Endodermal cell (in vitro differentiated cells): ENCODE data around the gene FETUB. TPM values are rescaled to one million over a fixed set of nuclear protein-coding genes. Genes with fewer than 3 reads are reported as not detected.

Experiments used
- DNase-seq: peaks from one replicate; pipeline ENCODE4 v3.0.0-alpha.2; 2017
- H3K27ac ChIP-seq: 2 replicates; pipeline ENCODE4 v1.5.1; 2013; ENCODE audit warnings: mild to moderate bottlenecking, low read depth, low read length, moderate library complexity
- H3K27me3 ChIP-seq: 2 replicates; pipeline ENCODE4 v1.6.1; 2013; ENCODE audit warnings: mild to moderate bottlenecking, low read length, moderate library complexity; ENCODE audit not compliant: insufficient read depth, control insufficient read depth, poor library complexity, severe bottlenecking
- H3K36me3 ChIP-seq: 2 replicates; pipeline ENCODE4 v1.7.0; 2013; ENCODE audit warnings: mild to moderate bottlenecking, low read length, moderate library complexity; ENCODE audit not compliant: control insufficient read depth, insufficient read depth
- H3K4me1 ChIP-seq: one replicate; pipeline ENCODE4 v1.7.0; 2013; ENCODE audit warnings: low read length; ENCODE audit not compliant: control insufficient read depth, insufficient read depth
- H3K4me3 ChIP-seq: 2 replicates; pipeline ENCODE4 v1.5.1; 2013; ENCODE audit warnings: mild to moderate bottlenecking, low read length, moderate library complexity
- H3K9ac ChIP-seq: 2 replicates; pipeline ENCODE4 v1.6.1; 2013; ENCODE audit warnings: mild to moderate bottlenecking, low read length, moderate library complexity; ENCODE audit not compliant: poor library complexity, severe bottlenecking; ENCODE audit errors: extremely low read depth
- H3K9me3 ChIP-seq: 2 replicates; pipeline ENCODE4 v1.6.1; 2013; ENCODE audit warnings: mild to moderate bottlenecking, low read length, moderate library complexity; ENCODE audit not compliant: control insufficient read depth
- H3K27ac Mint-ChIP-seq: 2 replicates; pipeline ENCODE4 v1.8.0; 2020; ENCODE audit warnings: mixed read lengths
- H3K27me3 Mint-ChIP-seq: 2 replicates; pipeline ENCODE4 v1.8.0; 2021; ENCODE audit warnings: mild to moderate bottlenecking, mixed read lengths; ENCODE audit not compliant: insufficient read depth
- H3K36me3 Mint-ChIP-seq: 2 replicates; pipeline ENCODE4 v1.8.0; 2020; ENCODE audit warnings: low read depth, mixed read lengths
- H3K4me1 Mint-ChIP-seq: 2 replicates; pipeline ENCODE4 v1.8.0; 2020; ENCODE audit warnings: mixed read lengths
- H3K4me3 Mint-ChIP-seq: 2 replicates; pipeline ENCODE4 v1.8.0; 2020; ENCODE audit warnings: mild to moderate bottlenecking, moderate library complexity, mixed read lengths
- H3K9me3 Mint-ChIP-seq: 2 replicates; pipeline ENCODE4 v1.8.0; 2020; ENCODE audit warnings: mild to moderate bottlenecking, mixed read lengths
- WGBS, 2 experiments: methylation state at CpG; one replicate each; pipeline versions ENCODE4 v1.1.5 to v1.1.7; 2013; ENCODE audit warnings: missing lambda C conversion rate in 2 of 2, mixed read lengths in 1 of 2; ENCODE audit not compliant: insufficient coverage in 1 of 2, insufficient read length in 1 of 2; 5-methylcytosine and 5-hydroxymethylcytosine counted together
- long read RNA-seq, 4 experiments: library from polyadenylated mRNA in 2 of 4; library from RNA in 1 of 4; library from capped mRNA in 1 of 4; stranded (forward) in 3 of 4; unstranded in 1 of 4; transcript quantifications; one replicate each; pipeline ENCODE4 v2.0.0, GENCODE V29; 2020 to 2021; ENCODE audit warnings: inconsistent platforms in 1 of 4
- polyA plus RNA-seq, 2 experiments: library from polyadenylated mRNA; stranded (reverse); fragments of 50-300 nt; gene quantifications; one replicate each; pipeline ENCODE4 v1.2.3, GENCODE V29; 2013
- total RNA-seq, 2 donors: library from RNA; stranded (reverse); fragmentation: NEBNext Ultra II Directional in 1 of 2; extraction: Animal tissue kit (Norgen Biotek cat#: 25700) in 1 of 2; gene quantifications; 2 replicates in 1 of 2; 3 replicates in 1 of 2; pipeline ENCODE4 v1.2.1, GENCODE V29; 2021
- TF ChIP-seq, protein P1 (sequence below): fragments of 200-600 bp; sonication (generic); conservative IDR thresholded peaks from 2 replicates; pipeline ENCODE4 v1.5.0; 2021; ENCODE audit warnings: antibody characterized with exemption, mild to moderate bottlenecking

FETUB gene, protein sequence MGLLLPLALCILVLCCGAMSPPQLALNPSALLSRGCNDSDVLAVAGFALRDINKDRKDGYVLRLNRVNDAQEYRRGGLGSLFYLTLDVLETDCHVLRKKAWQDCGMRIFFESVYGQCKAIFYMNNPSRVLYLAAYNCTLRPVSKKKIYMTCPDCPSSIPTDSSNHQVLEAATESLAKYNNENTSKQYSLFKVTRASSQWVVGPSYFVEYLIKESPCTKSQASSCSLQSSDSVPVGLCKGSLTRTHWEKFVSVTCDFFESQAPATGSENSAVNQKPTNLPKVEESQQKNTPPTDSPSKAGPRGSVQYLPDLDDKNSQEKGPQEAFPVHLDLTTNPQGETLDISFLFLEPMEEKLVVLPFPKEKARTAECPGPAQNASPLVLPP
- not detected for total RNA-seq
- polyA plus RNA-seq (2013, experiment 1 of 2): not detected
- polyA plus RNA-seq (2013, experiment 2 of 2): not detected
- long read RNA-seq, experiment 1: 0 reads
- long read RNA-seq, experiment 2: 0 reads
- long read RNA-seq, experiment 3: 0 reads
- long read RNA-seq, experiment 4: 0 reads

DNA sequence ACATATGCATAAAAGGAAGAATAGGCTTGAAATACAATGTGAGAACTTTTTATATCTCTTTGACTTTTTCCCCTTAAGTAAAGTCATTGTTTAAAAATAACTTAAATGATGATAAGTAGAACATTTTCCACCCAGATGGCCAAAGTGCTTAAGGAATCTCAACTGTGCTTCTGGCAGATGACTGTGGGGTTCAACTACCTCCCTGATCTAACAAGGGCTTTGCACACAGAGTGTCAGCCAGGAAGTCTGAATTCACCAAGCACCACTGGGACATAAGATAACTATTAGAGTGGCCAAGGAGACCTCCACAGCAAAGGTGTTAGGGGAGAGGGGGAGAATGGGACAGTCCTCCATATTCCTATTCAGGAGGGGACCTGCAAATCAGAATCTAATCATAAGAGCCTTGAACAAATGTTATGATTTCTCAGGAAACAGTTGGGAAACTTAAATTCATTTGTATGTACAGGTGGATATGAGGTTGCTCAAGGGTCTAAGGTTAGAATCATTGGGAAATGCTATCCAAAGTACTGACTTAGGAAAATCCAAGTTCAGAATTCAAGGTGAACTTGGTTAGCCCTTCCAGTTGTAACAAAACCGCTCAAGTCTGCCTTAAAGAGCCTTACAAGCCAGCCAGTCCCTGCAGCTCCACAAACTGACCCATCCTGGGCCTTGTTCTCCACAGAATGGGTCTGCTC is at the start of gene FETUB:
Gene FETUB (plus strand): TSS at position 622 of the 695 bp plus-strand sequence. CDS start 62 bp downstream, at position 684.
- no peak within 1 kb of the TSS for H3K27ac Mint-ChIP-seq
- H3K27me3 Mint-ChIP-seq: peaks cover 28% of the 10 kb centered on the region
- H3K36me3 Mint-ChIP-seq: no peaks in the 10 kb centered on the region
- TF ChIP-seq, protein P1, sequence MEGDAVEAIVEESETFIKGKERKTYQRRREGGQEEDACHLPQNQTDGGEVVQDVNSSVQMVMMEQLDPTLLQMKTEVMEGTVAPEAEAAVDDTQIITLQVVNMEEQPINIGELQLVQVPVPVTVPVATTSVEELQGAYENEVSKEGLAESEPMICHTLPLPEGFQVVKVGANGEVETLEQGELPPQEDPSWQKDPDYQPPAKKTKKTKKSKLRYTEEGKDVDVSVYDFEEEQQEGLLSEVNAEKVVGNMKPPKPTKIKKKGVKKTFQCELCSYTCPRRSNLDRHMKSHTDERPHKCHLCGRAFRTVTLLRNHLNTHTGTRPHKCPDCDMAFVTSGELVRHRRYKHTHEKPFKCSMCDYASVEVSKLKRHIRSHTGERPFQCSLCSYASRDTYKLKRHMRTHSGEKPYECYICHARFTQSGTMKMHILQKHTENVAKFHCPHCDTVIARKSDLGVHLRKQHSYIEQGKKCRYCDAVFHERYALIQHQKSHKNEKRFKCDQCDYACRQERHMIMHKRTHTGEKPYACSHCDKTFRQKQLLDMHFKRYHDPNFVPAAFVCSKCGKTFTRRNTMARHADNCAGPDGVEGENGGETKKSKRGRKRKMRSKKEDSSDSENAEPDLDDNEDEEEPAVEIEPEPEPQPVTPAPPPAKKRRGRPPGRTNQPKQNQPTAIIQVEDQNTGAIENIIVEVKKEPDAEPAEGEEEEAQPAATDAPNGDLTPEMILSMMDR: no peak
- Histone ChIP-seq H3K27me3 (no peaks in the 10 kb centered on the region), H3K9me3 (no peaks in the 10 kb centered on the region), H3K4me1 (no peaks in the 10 kb centered on the region), H3K27ac (no peak within 1 kb of the TSS), H3K4me3 (no peak within 1 kb of the TSS), H3K36me3 (no peaks in the 10 kb centered on the region), H3K9ac (no peak within 1 kb of the TSS)
- H3K4me3 Mint-ChIP-seq: no peak within 1 kb of the TSS
- peaks cover 3% of the 10 kb centered on the region for H3K9me3 Mint-ChIP-seq
- no peak for DNase-seq
- H3K4me1 Mint-ChIP-seq: peaks cover 20% of the 10 kb centered on the region
- 83 to 100% methylated on average over 1 of the region's 1 CpG for WGBS, 2 experiments

DNA sequence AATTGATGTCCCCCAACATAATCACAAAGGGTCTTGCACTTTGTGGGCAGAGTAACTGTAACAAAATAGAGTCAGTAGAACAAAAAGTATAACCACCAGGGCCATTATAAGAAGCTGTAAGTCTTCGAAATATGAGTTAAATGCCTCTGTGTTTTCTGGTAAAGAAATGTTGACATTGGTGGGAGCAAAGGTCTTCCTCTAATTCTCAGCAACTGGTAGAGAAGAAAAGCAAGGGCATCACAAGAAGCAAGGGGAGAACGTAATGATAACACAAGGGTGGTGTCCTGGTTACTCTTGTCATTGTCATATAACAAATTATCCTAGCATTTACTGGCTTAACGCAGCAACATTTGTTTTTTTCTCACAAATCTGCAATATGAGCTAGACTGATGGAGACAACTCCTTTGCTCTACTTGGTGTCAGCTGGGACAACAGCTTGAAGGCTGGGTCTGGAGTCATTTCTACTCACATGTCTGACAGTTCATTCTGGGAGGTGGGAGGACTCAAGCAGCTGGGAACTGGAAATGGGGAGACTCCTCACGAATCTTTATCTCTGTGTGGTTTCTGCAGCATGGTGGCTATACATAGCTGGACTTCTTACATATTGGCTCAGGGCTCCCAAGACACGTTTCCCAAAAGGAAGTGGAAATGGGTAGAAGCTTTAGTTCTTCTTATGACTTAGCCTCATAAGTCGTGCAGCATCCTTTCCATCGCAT is 49.5 kb upstream of the FETUB start:
- H3K4me3 Mint-ChIP-seq: no peak overlapping the region
- no peaks in the 10 kb centered on the region for H3K9me3 Mint-ChIP-seq
- H3K4me1 Mint-ChIP-seq: no peaks in the 10 kb centered on the region
- Histone ChIP-seq H3K36me3 (peaks cover 5% of the 10 kb centered on the region), H3K9ac (no peak overlapping the region), H3K27ac (no peak overlapping the region), H3K9me3 (no peaks in the 10 kb centered on the region), H3K27me3 (no peaks in the 10 kb centered on the region), H3K4me1 (no peaks in the 10 kb centered on the region), H3K4me3 (no peak overlapping the region)
- TF ChIP-seq, protein P1: no peak
- peaks cover 4% of the 10 kb centered on the region for H3K36me3 Mint-ChIP-seq
- DNase-seq: no peak
- 95 to 98% methylated on average over 6 to 7 of the region's 7 CpGs for WGBS, 2 experiments
- no peaks in the 10 kb centered on the region for H3K27me3 Mint-ChIP-seq
- H3K27ac Mint-ChIP-seq: no peak overlapping the region

DNA sequence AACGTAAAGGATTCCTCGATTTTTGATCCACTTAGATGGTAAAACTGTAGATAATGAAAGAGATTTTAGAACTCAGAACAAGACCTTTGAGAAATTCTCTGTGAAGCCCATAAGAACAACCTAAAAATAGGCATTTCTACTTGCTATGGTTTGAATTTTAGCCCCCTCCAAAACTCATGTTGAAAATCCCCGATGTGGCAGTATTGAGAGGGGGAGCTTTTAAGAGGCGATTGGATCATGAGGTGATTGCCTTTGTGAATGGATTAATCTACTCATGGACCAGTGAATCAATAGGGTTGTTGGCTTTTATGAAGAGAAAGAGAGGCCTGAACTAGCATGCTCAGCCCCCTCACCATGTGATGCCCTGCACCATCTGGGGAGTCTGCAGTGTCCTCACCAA is 47.5 kb upstream of the FETUB start:
- H3K27ac Mint-ChIP-seq: no peak overlapping the region
- TF ChIP-seq, protein P1: no peak
- no peaks in the 10 kb centered on the region for H3K27me3 ChIP-seq
- peaks cover 5% of the 10 kb centered on the region for H3K4me1 Mint-ChIP-seq
- H3K4me3 ChIP-seq: no peak overlapping the region
- H3K27me3 Mint-ChIP-seq: no peaks in the 10 kb centered on the region
- H3K9me3 Mint-ChIP-seq: no peaks in the 10 kb centered on the region
- no peak overlapping the region for H3K27ac ChIP-seq
- no peak overlapping the region for H3K9ac ChIP-seq
- 84 to 94% methylated on average over 2 to 4 of the region's 4 CpGs for WGBS, 2 experiments
- no peak for DNase-seq
- no peaks in the 10 kb centered on the region for H3K9me3 ChIP-seq
- no peaks in the 10 kb centered on the region for H3K4me1 ChIP-seq
- no peak overlapping the region for H3K4me3 Mint-ChIP-seq
- H3K36me3 ChIP-seq: no peaks in the 10 kb centered on the region
- H3K36me3 Mint-ChIP-seq: no peaks in the 10 kb centered on the region
